PC-3 (cell line): ENCODE results near the gene TBXAS1. TPM values are rescaled to one million over a fixed set of nuclear protein-coding genes. Genes with fewer than 3 reads are reported as not detected.

Experiments used
- ATAC-seq: fragments of 200-7000 bp; cut with Tn5 transposase; 2 replicates; pipeline ENCODE4 v1.9.1; 2020; ENCODE audit warnings: mild to moderate bottlenecking, moderate library complexity
- BruUV-seq: library from RNA; stranded (reverse); fragments of 400-500 nt; replicated peaks from 2 replicates; lab custom pipeline; 2021; lab: Mats Ljungman, UMichigan
- CTCF ChIA-PET: fragments of 300-600 bp; sonication (Branson Sonifier 250); formaldehyde crosslinking; loops from one replicate; lab custom pipeline; 2022; ENCODE audit warnings: antibody characterized with exemption; lab: Charles Lee
- POLR2A ChIA-PET: fragments of 300-600 bp; sonication (Branson Sonifier 250); formaldehyde crosslinking; loops from one replicate; lab custom pipeline; 2022; ENCODE audit warnings: antibody characterized with exemption; ENCODE audit not compliant: unreplicated experiment; lab: Charles Lee
- DNase-seq: peaks from one replicate; pipeline ENCODE4 v3.0.0-alpha.2; 2015
- H2AFZ ChIP-seq: fragments of 300-600 bp; sonication (generic); 2 replicates; pipeline ENCODE4 v1.6.0; 2016; ENCODE audit warnings: antibody characterized with exemption, low read length
- H3F3A ChIP-seq: fragments of 300-600 bp; sonication (generic); one replicate; pipeline ENCODE4 v1.6.0; 2017; ENCODE audit warnings: antibody characterized with exemption, low read length, control low read depth, mild to moderate bottlenecking; ENCODE audit not compliant: unreplicated experiment
- H3K27ac ChIP-seq: fragments of 300-600 bp; sonication (generic); 2 replicates; pipeline ENCODE4 v1.5.1; 2016; ENCODE audit warnings: mild to moderate bottlenecking, low read length
- H3K27me3 ChIP-seq: fragments of 300-600 bp; sonication (generic); 2 replicates; pipeline ENCODE4 v1.6.1; 2016; ENCODE audit warnings: low read length, mixed read lengths
- H3K36me3 ChIP-seq: fragments of 300-600 bp; sonication (generic); 2 replicates; pipeline ENCODE4 v1.6.1; 2016; ENCODE audit warnings: low read depth, mixed run types, low read length, mixed read lengths
- H3K4me1 ChIP-seq: fragments of 300-600 bp; sonication (generic); 2 replicates; pipeline ENCODE4 v1.5.1; 2016; ENCODE audit warnings: low read length; ENCODE audit not compliant: insufficient read depth
- H3K4me2 ChIP-seq: fragments of 300-600 bp; sonication (generic); 2 replicates; pipeline ENCODE4 v1.6.0; 2016; ENCODE audit warnings: low read length
- H3K4me3 ChIP-seq: fragments of 300-600 bp; sonication (generic); 2 replicates; pipeline ENCODE4 v1.5.1; 2016; ENCODE audit warnings: mild to moderate bottlenecking, low read length, mixed read lengths
- H3K79me2 ChIP-seq: fragments of 300-600 bp; sonication (generic); 2 replicates; pipeline ENCODE4 v1.6.1; 2017; ENCODE audit warnings: low read length, mixed read lengths
- H3K9ac ChIP-seq: fragments of 300-600 bp; sonication (generic); 2 replicates; pipeline ENCODE4 v1.6.0; 2016; ENCODE audit warnings: mild to moderate bottlenecking, low read length
- H3K9me2 ChIP-seq: fragments of 300-600 bp; sonication (generic); replicated peaks from 2 replicates; pipeline ENCODE4 v1.6.1; 2016; ENCODE audit warnings: mixed run types, low read length, mixed read lengths
- H3K9me3 ChIP-seq: fragments of 300-600 bp; sonication (generic); 2 replicates; pipeline ENCODE4 v1.6.1; 2016; ENCODE audit warnings: low read length, mixed read lengths
- H4K20me1 ChIP-seq: fragments of 300-600 bp; sonication (generic); 2 replicates; pipeline ENCODE4 v1.6.1; 2016; ENCODE audit warnings: low read length, mixed read lengths
- CTCF ChIP-seq: fragments of 300-600 bp; sonication (generic); conservative IDR thresholded peaks from 2 replicates; pipeline ENCODE4 v1.5.1; 2017; ENCODE audit warnings: antibody characterized with exemption, low read depth, mild to moderate bottlenecking, low read length
- EZH2 ChIP-seq: fragments of 300-600 bp; sonication (generic); IDR thresholded peaks from one replicate; pipeline ENCODE4 v1.6.1; 2017; ENCODE audit warnings: antibody characterized with exemption, mild to moderate bottlenecking, low read length; ENCODE audit not compliant: unreplicated experiment
- EZH2phosphoT487 ChIP-seq: fragments of 300-600 bp; sonication (generic); IDR thresholded peaks from 2 replicates; pipeline ENCODE4 v1.6.1; 2018; ENCODE audit warnings: mild to moderate bottlenecking, antibody characterized with exemption, low read length, borderline replicate concordance
- intact Hi-C: fragments of 100-400 bp; cut with micrococcal nuclease; formaldehyde crosslinking; loops from 2 replicates; pipeline ENCODE4 v1.9.0; 2023
- total RNA-seq: library from RNA; depleted of rRNA; stranded (reverse); fragments of >200 nt; gene quantifications from 2 replicates; pipeline ENCODE4 v1.2.3, GENCODE V29; 2014

Gene TBXAS1
- total RNA-seq, 1 experiment from 2014 or later = 21.8 TPM

- ChIA-PET POLR2A (no interaction called here), CTCF (no interaction called here)
- Histone ChIP-seq H3K36me3 (no peaks in the 10 kb centered on the region), H3K9me2 (no peaks in the 10 kb centered on the region), H2AFZ (no peak overlapping the region), H3K9me3 (no peaks in the 10 kb centered on the region), H3K79me2 (no peaks in the 10 kb centered on the region), H3K27me3 (no peaks in the 10 kb centered on the region), H3K4me1 (peaks cover 5% of the 10 kb centered on the region; the same call in 1 of the 2 replicates), H4K20me1 (no peaks in the 10 kb centered on the region), H3K9ac (no peak overlapping the region), H3F3A (no peaks in the 10 kb centered on the region), H3K4me3 (no peak overlapping the region), H3K27ac (no peak overlapping the region), H3K4me2 (no peak overlapping the region)
- DNase-seq (no peak), ATAC-seq (no peak)
- no peak for TF ChIP-seq EZH2phosphoT487
- TF ChIP-seq EZH2 = no peak
- TF ChIP-seq CTCF = no peak
- intact Hi-C loops = no loop called here
- no TSS peak for BruUV-seq
Measured at GRCh38 chr7:139959718-139960117, 130.7 kb downstream of the TBXAS1 start.

- Histone ChIP-seq H3K36me3 (no peaks in the 10 kb centered on the region), H4K20me1 (no peaks in the 10 kb centered on the region), H3K4me2 (no peak overlapping the region), H3K4me1 (peaks cover 5% of the 10 kb centered on the region; the same call in 1 of the 2 replicates), H3K27me3 (no peaks in the 10 kb centered on the region), H3K9me2 (no peaks in the 10 kb centered on the region), H3F3A (no peaks in the 10 kb centered on the region), H3K27ac (no peak overlapping the region), H3K9me3 (no peaks in the 10 kb centered on the region), H3K9ac (no peak overlapping the region), H3K79me2 (no peaks in the 10 kb centered on the region), H2AFZ (no peak overlapping the region), H3K4me3 (no peak overlapping the region)
- ChIA-PET CTCF (no interaction called here), POLR2A (no interaction called here)
- ATAC-seq (peak; percentile 13; the same call in 1 of the 2 replicates), DNase-seq (peak; percentile 49)
- BruUV-seq = no TSS peak
- intact Hi-C loops = no loop called here
- TF ChIP-seq EZH2phosphoT487 = no peak
- TF ChIP-seq EZH2 = no peak
- TF ChIP-seq CTCF = no peak
Measured at GRCh38 chr7:139960157-139960556, 131.1 kb downstream of the TBXAS1 start.

GRCh38 chr7:139965942-139966628 is 137.0 kb downstream of the TBXAS1 start:
- H3K27me3 ChIP-seq = no peaks in the 10 kb centered on the region
- H4K20me1 ChIP-seq = no peaks in the 10 kb centered on the region
- CTCF ChIA-PET = no interaction called here
- intact Hi-C loops = no loop called here
- no peaks in the 10 kb centered on the region for H3F3A ChIP-seq
- no peak for DNase-seq
- no peaks in the 10 kb centered on the region for H3K36me3 ChIP-seq
- H3K79me2 ChIP-seq = no peaks in the 10 kb centered on the region
- H3K4me3 ChIP-seq = no peak overlapping the region
- no peak overlapping the region for H2AFZ ChIP-seq
- no peaks in the 10 kb centered on the region for H3K9me3 ChIP-seq
- no peak overlapping the region for H3K9ac ChIP-seq
- no peak overlapping the region for H3K27ac ChIP-seq
- H3K4me2 ChIP-seq = no peak overlapping the region
- H3K4me1 ChIP-seq = no peaks in the 10 kb centered on the region
- no peaks in the 10 kb centered on the region for H3K9me2 ChIP-seq
- POLR2A ChIA-PET = interaction anchor here (0.6 kb wide), 1 partner anchor 21 kb away, joined by 8 read pairs; no protein-coding TSS in a partner anchor
- TF ChIP-seq EZH2 = no peak
- TF ChIP-seq CTCF = no peak
- TF ChIP-seq EZH2phosphoT487 = no peak
- ATAC-seq = no peak
- no TSS peak for BruUV-seq
